SK-N-SH (cell line): Measurements from ENCODE around the gene XPA.

Source experiments
- RCOR1 ChIP-seq: fragments of 150-350 bp; IDR thresholded peaks from 2 replicates; pipeline ENCODE4 v1.6.1; 2017; ENCODE audit warnings: antibody characterized with exemption, low read length
- SIN3A ChIP-seq: IDR thresholded peaks from 2 replicates; pipeline ENCODE4 v1.6.1; 2012; ENCODE audit warnings: low read depth, mild to moderate bottlenecking, low read length, moderate library complexity, borderline replicate concordance
- TEAD4 ChIP-seq: IDR thresholded peaks from 2 replicates; pipeline ENCODE4 v1.4.0; 2012; ENCODE audit warnings: mild to moderate bottlenecking, borderline replicate concordance; ENCODE audit not compliant: insufficient read depth
- TF ChIP-seq, protein P1 (sequence below): fragments of 200-600 bp; sonication (generic); IDR thresholded peaks from 2 replicates; pipeline ENCODE4 v1.6.1; 2017; ENCODE audit warnings: antibody characterized with exemption, mild to moderate bottlenecking, moderate library complexity

DNA sequence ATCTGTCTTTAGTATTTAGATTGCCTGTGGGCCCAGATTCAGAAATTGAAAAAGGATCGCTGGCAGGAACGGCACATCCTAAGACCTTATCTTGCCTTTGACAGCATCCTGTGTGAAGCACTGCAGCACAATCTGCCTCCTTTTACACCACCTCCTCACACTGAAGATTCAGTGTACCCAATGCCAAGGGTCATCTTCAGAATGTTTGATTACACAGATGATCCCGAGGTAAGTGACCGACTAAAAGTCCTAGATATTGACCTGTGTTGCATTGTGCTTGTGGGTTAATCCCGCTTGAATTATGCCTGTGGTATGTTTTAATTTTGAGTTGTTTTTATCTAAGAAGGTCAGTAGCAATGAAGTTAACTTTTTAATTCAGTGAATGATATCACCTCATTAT, 49.1 kb downstream of the XPA start:
- TF ChIP-seq, protein P1, sequence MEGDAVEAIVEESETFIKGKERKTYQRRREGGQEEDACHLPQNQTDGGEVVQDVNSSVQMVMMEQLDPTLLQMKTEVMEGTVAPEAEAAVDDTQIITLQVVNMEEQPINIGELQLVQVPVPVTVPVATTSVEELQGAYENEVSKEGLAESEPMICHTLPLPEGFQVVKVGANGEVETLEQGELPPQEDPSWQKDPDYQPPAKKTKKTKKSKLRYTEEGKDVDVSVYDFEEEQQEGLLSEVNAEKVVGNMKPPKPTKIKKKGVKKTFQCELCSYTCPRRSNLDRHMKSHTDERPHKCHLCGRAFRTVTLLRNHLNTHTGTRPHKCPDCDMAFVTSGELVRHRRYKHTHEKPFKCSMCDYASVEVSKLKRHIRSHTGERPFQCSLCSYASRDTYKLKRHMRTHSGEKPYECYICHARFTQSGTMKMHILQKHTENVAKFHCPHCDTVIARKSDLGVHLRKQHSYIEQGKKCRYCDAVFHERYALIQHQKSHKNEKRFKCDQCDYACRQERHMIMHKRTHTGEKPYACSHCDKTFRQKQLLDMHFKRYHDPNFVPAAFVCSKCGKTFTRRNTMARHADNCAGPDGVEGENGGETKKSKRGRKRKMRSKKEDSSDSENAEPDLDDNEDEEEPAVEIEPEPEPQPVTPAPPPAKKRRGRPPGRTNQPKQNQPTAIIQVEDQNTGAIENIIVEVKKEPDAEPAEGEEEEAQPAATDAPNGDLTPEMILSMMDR = no peak
- no peak for TF ChIP-seq SIN3A
- no peak for TF ChIP-seq RCOR1
- no peak for TF ChIP-seq TEAD4
